Fibroblast of mammary gland (primary cell): ENCODE measurements around the gene ELFN1.

Source experiments
- DNase-seq: peaks from one replicate; pipeline ENCODE4 v3.0.0-alpha.2; 2010; ENCODE audit warnings: low read depth
- H3K4me3 ChIP-seq: 2 replicates; pipeline ENCODE4 v1.5.1; 2011; ENCODE audit warnings: low read depth, mild to moderate bottlenecking, low read length, moderate library complexity; ENCODE audit not compliant: control insufficient read depth
- CTCF ChIP-seq: conservative IDR thresholded peaks from 2 replicates; pipeline ENCODE4 v1.5.1; 2011; ENCODE audit warnings: low read depth, low read length, inconsistent platforms; ENCODE audit not compliant: control insufficient read depth, insufficient read depth

The ELFN1 gene

GRCh38 chr7:1733206-1733907 is 63.3 kb downstream of the ELFN1 start:
- no peak for TF ChIP-seq CTCF
- no peak for DNase-seq
- no peak overlapping the region for H3K4me3 ChIP-seq

- no peak for TF ChIP-seq CTCF
- no peak for DNase-seq
- H3K4me3 ChIP-seq, result no peak overlapping the region
Measured at GRCh38 chr7:1733908-1734730, 64.0 kb downstream of the ELFN1 start.

- no peak overlapping the region for H3K4me3 ChIP-seq
- DNase-seq, result no peak
- no peak for TF ChIP-seq CTCF
Measured at GRCh38 chr7:1735262-1735661, 65.2 kb downstream of the ELFN1 start.

GRCh38 chr7:1735806-1736483 is 65.9 kb downstream of the ELFN1 start:
- no peak overlapping the region for H3K4me3 ChIP-seq
- TF ChIP-seq CTCF, result no peak

GRCh38 chr7:1736484-1736817 is 66.4 kb downstream of the ELFN1 start:
- DNase-seq, result no peak
- TF ChIP-seq CTCF, result no peak
- H3K4me3 ChIP-seq, result no peak overlapping the region

More at GRCh38 chr7:1735806-1736483, 65.9 kb downstream of the ELFN1 start:
- no peak for DNase-seq

GRCh38 chr7:1736830-1737229 is 66.8 kb downstream of the ELFN1 start:
- DNase-seq, result no peak
- no peak overlapping the region for H3K4me3 ChIP-seq
- no peak for TF ChIP-seq CTCF
